Measurements from ENCODE around the gene EFL1.
"Not testable (repeated sequence)": the region's sequence is repeated elsewhere in the genome, so short reads cannot be mapped to it uniquely, and the experiment has no call there.

Gene EFL1

GRCh38 chr15:82245956-82246355, 16.6 kb downstream of the EFL1 start:
- H3K36me3 Mint-ChIP-seq = peaks cover 26% of the 10 kb centered on the region
- H3K4me1 Mint-ChIP-seq = peaks cover 32% of the 10 kb centered on the region
- H3K4me3 Mint-ChIP-seq, CTCF ChIA-PET, H3K9me3 Mint-ChIP-seq, H3K27me3 Mint-ChIP-seq: not testable (repeated sequence)
- DNase-seq = peak; percentile 22
- peak overlapping the region; percentile 15 for H3K27ac Mint-ChIP-seq

DNA sequence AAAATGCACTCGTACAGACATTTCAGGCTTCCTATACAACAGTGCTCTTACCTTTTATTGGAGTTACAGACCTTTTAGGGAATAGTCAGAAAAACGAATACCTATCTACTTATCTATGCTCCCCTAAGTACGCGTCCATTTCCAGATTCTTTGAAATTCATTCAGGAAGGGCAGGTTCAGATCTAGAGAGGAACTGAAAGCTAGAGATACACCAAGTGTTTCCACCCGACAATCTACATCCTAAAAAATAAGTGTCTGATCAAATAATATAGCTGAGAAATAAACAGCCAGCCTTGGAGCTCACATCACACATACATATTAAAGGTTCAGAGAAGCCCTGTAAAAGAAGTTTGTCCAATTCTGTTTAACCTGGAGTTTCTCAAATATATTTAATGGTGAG, 18.9 kb downstream of the EFL1 start:
- DNase-seq, CTCF ChIA-PET, H3K27ac Mint-ChIP-seq, H3K9me3 Mint-ChIP-seq, H3K4me3 Mint-ChIP-seq, H3K27me3 Mint-ChIP-seq: not testable (repeated sequence)
- Mint-ChIP-seq H3K4me1 (peaks cover 32% of the 10 kb centered on the region), H3K36me3 (peaks cover 45% of the 10 kb centered on the region)

DNA sequence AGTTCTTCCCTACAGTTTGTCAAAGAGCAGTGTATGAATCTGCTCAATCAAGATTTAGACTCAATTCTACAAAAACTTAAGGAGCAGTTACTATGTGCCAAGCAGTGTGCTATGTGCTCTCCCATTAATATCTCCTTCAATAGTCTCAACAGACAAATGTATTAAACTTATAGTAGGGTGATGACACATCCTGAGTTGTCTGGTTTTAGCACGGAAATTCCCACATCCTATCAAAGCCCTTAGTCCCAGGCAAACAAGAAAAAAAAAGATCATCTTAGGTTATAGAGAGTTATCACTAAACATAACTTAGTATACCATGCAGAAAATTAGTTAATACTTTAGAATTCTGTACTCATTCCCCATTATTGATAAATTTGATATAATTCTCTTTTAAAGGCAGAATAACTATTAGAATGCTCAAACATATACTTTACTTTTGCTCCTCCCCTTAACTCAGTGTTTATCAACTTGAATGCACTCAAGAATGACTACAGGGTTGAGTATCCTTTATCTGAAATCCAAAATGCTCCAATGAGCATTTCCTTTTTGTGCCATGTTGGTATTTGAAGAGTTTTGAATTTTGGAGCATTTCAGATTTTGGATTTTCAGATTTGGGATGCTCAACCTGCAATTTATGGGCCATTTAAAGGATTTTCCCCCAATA, 20.6 kb downstream of the EFL1 start:
- H3K4me3 Mint-ChIP-seq, H3K9me3 Mint-ChIP-seq, H3K27ac Mint-ChIP-seq, H3K27me3 Mint-ChIP-seq, CTCF ChIA-PET, DNase-seq: not testable (repeated sequence)
- peaks cover 44% of the 10 kb centered on the region for H3K36me3 Mint-ChIP-seq
- H3K4me1 Mint-ChIP-seq = peaks cover 35% of the 10 kb centered on the region

GRCh38 chr15:82239685-82240391, 22.7 kb downstream of the EFL1 start:
- Mint-ChIP-seq H3K4me3 (no peak overlapping the region), H3K4me1 (peaks cover 16% of the 10 kb centered on the region), H3K27me3 (no peaks in the 10 kb centered on the region), H3K9me3 (no peaks in the 10 kb centered on the region), H3K27ac (no peak overlapping the region), H3K36me3 (peaks cover 40% of the 10 kb centered on the region)
- CTCF ChIA-PET = no interaction called here
- no peak for DNase-seq

- H3K9me3 Mint-ChIP-seq, H3K4me3 Mint-ChIP-seq, DNase-seq, H3K27me3 Mint-ChIP-seq, H3K27ac Mint-ChIP-seq, CTCF ChIA-PET: not testable (repeated sequence)
- Mint-ChIP-seq H3K4me1 (peaks cover 11% of the 10 kb centered on the region), H3K36me3 (peaks cover 41% of the 10 kb centered on the region)
Measured at GRCh38 chr15:82237944-82238534, 24.5 kb downstream of the EFL1 start.

DNA sequence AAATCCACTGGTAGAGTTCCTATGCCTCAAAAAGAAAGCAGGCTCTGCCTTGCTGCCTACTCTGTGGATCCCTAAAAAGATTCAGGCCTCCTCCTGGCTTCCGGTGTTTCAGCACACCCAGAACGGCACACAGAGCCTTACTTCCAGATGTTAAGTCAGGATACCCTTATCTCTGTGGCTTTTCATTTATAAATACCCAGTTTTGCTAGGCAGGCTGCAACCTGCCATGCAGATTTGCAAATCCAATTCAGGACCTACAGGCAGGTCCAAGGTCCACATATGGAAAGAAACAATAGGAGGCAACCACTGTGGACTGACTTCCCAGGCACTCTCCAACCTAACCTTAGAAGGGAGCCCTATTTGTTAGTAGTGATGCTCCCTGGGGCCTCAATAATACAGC, 30.7 kb downstream of the EFL1 start:
- Mint-ChIP-seq H3K9me3 (no peaks in the 10 kb centered on the region), H3K4me1 (peaks cover 13% of the 10 kb centered on the region), H3K36me3 (peaks cover 37% of the 10 kb centered on the region), H3K27me3 (no peaks in the 10 kb centered on the region), H3K27ac (no peak overlapping the region), H3K4me3 (no peak overlapping the region)
- CTCF ChIA-PET = no interaction called here
- no peak for DNase-seq

DNA sequence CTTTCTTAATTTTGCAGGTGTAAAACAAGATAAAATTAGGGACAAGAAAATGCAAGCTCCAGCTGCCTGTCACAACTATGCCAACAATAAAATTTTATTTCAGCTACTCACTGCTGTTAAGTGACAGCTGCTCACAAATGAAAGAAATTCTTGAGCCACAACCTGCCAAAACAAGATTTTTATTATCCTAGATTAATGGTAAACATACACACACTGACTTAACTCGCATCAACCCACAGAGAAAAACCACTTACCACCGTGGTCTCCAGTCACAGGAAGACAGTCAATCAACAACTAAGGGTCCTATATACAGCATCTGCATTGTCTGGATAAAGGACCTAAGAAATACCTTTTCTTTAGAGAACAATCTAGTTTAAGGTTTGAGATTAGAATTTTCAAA, 31.3 kb downstream of the EFL1 start:
- Mint-ChIP-seq H3K4me3 (no peak overlapping the region), H3K27me3 (no peaks in the 10 kb centered on the region), H3K27ac (no peak overlapping the region), H3K4me1 (peaks cover 13% of the 10 kb centered on the region), H3K36me3 (peaks cover 41% of the 10 kb centered on the region), H3K9me3 (no peaks in the 10 kb centered on the region)
- DNase-seq = no peak
- CTCF ChIA-PET = no interaction called here

GRCh38 chr15:82228750-82229149, 33.8 kb downstream of the EFL1 start:
- no peak for DNase-seq
- CTCF ChIA-PET = no interaction called here
- Mint-ChIP-seq H3K9me3 (no peaks in the 10 kb centered on the region), H3K4me1 (peaks cover 13% of the 10 kb centered on the region), H3K36me3 (peaks cover 43% of the 10 kb centered on the region), H3K27me3 (no peaks in the 10 kb centered on the region), H3K4me3 (no peak overlapping the region), H3K27ac (no peak overlapping the region)

GRCh38 chr15:82221535-82221934, 41.0 kb downstream of the EFL1 start:
- DNase-seq = peak; percentile 50
- H3K9me3 Mint-ChIP-seq, H3K4me1 Mint-ChIP-seq, CTCF ChIA-PET, H3K27me3 Mint-ChIP-seq, H3K27ac Mint-ChIP-seq, H3K4me3 Mint-ChIP-seq: not testable (repeated sequence)
- peaks cover 27% of the 10 kb centered on the region for H3K36me3 Mint-ChIP-seq

- H3K4me3 Mint-ChIP-seq, CTCF ChIA-PET, DNase-seq, H3K27me3 Mint-ChIP-seq, H3K4me1 Mint-ChIP-seq, H3K9me3 Mint-ChIP-seq, H3K27ac Mint-ChIP-seq: not testable (repeated sequence)
- peaks cover 41% of the 10 kb centered on the region for H3K36me3 Mint-ChIP-seq
Measured at GRCh38 chr15:82216092-82216491, 46.4 kb downstream of the EFL1 start.

DNA sequence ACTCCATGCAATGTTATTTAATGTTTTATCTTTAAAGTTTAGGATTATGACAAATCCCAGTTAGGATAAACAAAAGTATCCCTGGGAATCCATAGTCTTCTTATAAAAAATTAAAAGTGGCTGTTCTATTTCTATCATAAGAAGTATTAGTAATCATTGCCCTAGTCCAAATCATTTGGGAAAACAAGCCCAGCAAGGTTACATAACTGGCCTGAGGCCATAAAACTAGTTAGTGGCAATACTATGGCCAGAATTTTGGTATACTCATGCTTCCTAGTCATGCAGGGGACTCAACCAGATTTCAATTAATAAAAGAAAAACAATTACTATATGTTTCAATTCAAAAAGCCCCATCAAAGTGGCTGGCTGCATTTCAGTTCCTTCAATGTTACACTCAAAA, 50.3 kb downstream of the EFL1 start:
- H3K9me3 Mint-ChIP-seq, CTCF ChIA-PET, H3K27ac Mint-ChIP-seq, DNase-seq, H3K4me1 Mint-ChIP-seq, H3K27me3 Mint-ChIP-seq, H3K4me3 Mint-ChIP-seq: not testable (repeated sequence)
- peaks cover 33% of the 10 kb centered on the region for H3K36me3 Mint-ChIP-seq

- H3K9me3 Mint-ChIP-seq, H3K4me3 Mint-ChIP-seq, H3K27me3 Mint-ChIP-seq, CTCF ChIA-PET, H3K27ac Mint-ChIP-seq, H3K4me1 Mint-ChIP-seq, DNase-seq: not testable (repeated sequence)
- peaks cover 26% of the 10 kb centered on the region for H3K36me3 Mint-ChIP-seq
Measured at GRCh38 chr15:82210066-82210597, 52.4 kb downstream of the EFL1 start.

GRCh38 chr15:82204575-82204974, 58.0 kb downstream of the EFL1 start:
- H3K9me3 Mint-ChIP-seq, H3K36me3 Mint-ChIP-seq, H3K4me1 Mint-ChIP-seq, H3K27ac Mint-ChIP-seq, CTCF ChIA-PET, DNase-seq, H3K27me3 Mint-ChIP-seq, H3K4me3 Mint-ChIP-seq: not testable (repeated sequence)

GRCh38 chr15:82197733-82198594, 64.6 kb downstream of the EFL1 start:
- H3K9me3 Mint-ChIP-seq = no peaks in the 10 kb centered on the region
- no peaks in the 10 kb centered on the region for H3K27me3 Mint-ChIP-seq
- DNase-seq = peak; percentile 74
- CTCF ChIA-PET = interaction anchor here (0.7 to 1.3 kb wide), 10 partner anchors 11 to 716 kb away, joined by 3 to 23 read pairs (median 3); partner anchors contain the start of genes EFL1 and SAXO2
- H3K4me3 Mint-ChIP-seq = no peak overlapping the region
- H3K36me3 Mint-ChIP-seq = no peaks in the 10 kb centered on the region
- H3K4me1 Mint-ChIP-seq = no peaks in the 10 kb centered on the region
- H3K27ac Mint-ChIP-seq = no peak overlapping the region
